T-helper 2 cell treated with Interferon-gamma antibody and Interleukin-4, amounts not matched to agents 5 μg/mL and 100 μg/mL, for 36 hours (primary cell): ENCODE data around the gene IFT81.

Source experiments
- DNase-seq: peaks from one replicate; pipeline ENCODE4 v3.0.0; 2021; ENCODE audit warnings: low spot score
- H3K27ac Mint-ChIP-seq: one replicate; pipeline ENCODE4 v1.8.0; 2021; ENCODE audit warnings: mild to moderate bottlenecking, mixed read lengths
- H3K27me3 Mint-ChIP-seq: one replicate; pipeline ENCODE4 v1.8.0; 2021; ENCODE audit warnings: low read depth, mixed read lengths
- H3K36me3 Mint-ChIP-seq: one replicate; pipeline ENCODE4 v1.8.0; 2021; ENCODE audit warnings: low read depth, mixed read lengths
- H3K4me1 Mint-ChIP-seq: one replicate; pipeline ENCODE4 v1.8.0; 2021; ENCODE audit warnings: low read depth, mixed read lengths
- H3K4me3 Mint-ChIP-seq: one replicate; pipeline ENCODE4 v1.8.0; 2022; ENCODE audit warnings: mild to moderate bottlenecking, moderate library complexity, mixed read lengths
- H3K9me3 Mint-ChIP-seq: one replicate; pipeline ENCODE4 v1.8.0; 2021; ENCODE audit warnings: mixed read lengths

IFT81 gene

GRCh38 chr12:110157539-110157938 lies 33.4 kb downstream of the IFT81 start:
- no peak for DNase-seq
- Mint-ChIP-seq H3K27ac (no peak overlapping the region), H3K4me3 (no peak overlapping the region), H3K4me1 (peaks cover 7% of the 10 kb centered on the region), H3K9me3 (peaks cover 11% of the 10 kb centered on the region), H3K36me3 (peaks cover 10% of the 10 kb centered on the region), H3K27me3 (no peaks in the 10 kb centered on the region)

GRCh38 chr12:110159671-110160245 lies 35.6 kb downstream of the IFT81 start:
- no peak for DNase-seq
- no peak overlapping the region for H3K27ac Mint-ChIP-seq
- H3K36me3 Mint-ChIP-seq: peaks cover 10% of the 10 kb centered on the region
- H3K4me1 Mint-ChIP-seq: peaks cover 7% of the 10 kb centered on the region
- peaks cover 11% of the 10 kb centered on the region for H3K9me3 Mint-ChIP-seq
- H3K27me3 Mint-ChIP-seq: no peaks in the 10 kb centered on the region
- H3K4me3 Mint-ChIP-seq: no peak overlapping the region

GRCh38 chr12:110165540-110166159 lies 41.5 kb downstream of the IFT81 start:
- no peaks in the 10 kb centered on the region for H3K36me3 Mint-ChIP-seq
- H3K27ac Mint-ChIP-seq: no peak overlapping the region
- no peaks in the 10 kb centered on the region for H3K9me3 Mint-ChIP-seq
- H3K27me3 Mint-ChIP-seq: no peaks in the 10 kb centered on the region
- no peak for DNase-seq
- no peak overlapping the region for H3K4me3 Mint-ChIP-seq
- peaks cover 1% of the 10 kb centered on the region for H3K4me1 Mint-ChIP-seq

- Mint-ChIP-seq H3K27ac (no peak overlapping the region), H3K4me1 (peaks cover 1% of the 10 kb centered on the region), H3K9me3 (no peaks in the 10 kb centered on the region), H3K36me3 (no peaks in the 10 kb centered on the region), H3K4me3 (no peak overlapping the region), H3K27me3 (no peaks in the 10 kb centered on the region)
- no peak for DNase-seq
These were observed 44.7 kb downstream of the IFT81 start for GRCh38 chr12:110168732-110169455.

- Mint-ChIP-seq H3K9me3 (no peaks in the 10 kb centered on the region), H3K36me3 (no peaks in the 10 kb centered on the region), H3K27me3 (no peaks in the 10 kb centered on the region), H3K27ac (no peak overlapping the region), H3K4me3 (no peak overlapping the region), H3K4me1 (no peaks in the 10 kb centered on the region)
- DNase-seq: no peak
These were observed 46.5 kb downstream of the IFT81 start for GRCh38 chr12:110170535-110171185.

- Mint-ChIP-seq H3K27me3 (peaks cover 4% of the 10 kb centered on the region), H3K9me3 (no peaks in the 10 kb centered on the region), H3K27ac (no peak overlapping the region), H3K4me1 (no peaks in the 10 kb centered on the region), H3K36me3 (no peaks in the 10 kb centered on the region), H3K4me3 (no peak overlapping the region)
- DNase-seq: no peak
These were observed 47.0 kb downstream of the IFT81 start for GRCh38 chr12:110171186-110171538.

- no peak for DNase-seq
- H3K9me3 Mint-ChIP-seq: no peaks in the 10 kb centered on the region
- no peaks in the 10 kb centered on the region for H3K36me3 Mint-ChIP-seq
- H3K27me3 Mint-ChIP-seq: peaks cover 5% of the 10 kb centered on the region
- no peak overlapping the region for H3K27ac Mint-ChIP-seq
- H3K4me1 Mint-ChIP-seq: no peaks in the 10 kb centered on the region
- H3K4me3 Mint-ChIP-seq: no peak overlapping the region
These were observed 47.5 kb downstream of the IFT81 start for GRCh38 chr12:110171636-110172035.

- peaks cover 5% of the 10 kb centered on the region for H3K27me3 Mint-ChIP-seq
- H3K4me1 Mint-ChIP-seq: no peaks in the 10 kb centered on the region
- no peaks in the 10 kb centered on the region for H3K9me3 Mint-ChIP-seq
- DNase-seq: no peak
- H3K4me3 Mint-ChIP-seq: no peak overlapping the region
- H3K27ac Mint-ChIP-seq: no peak overlapping the region
- no peaks in the 10 kb centered on the region for H3K36me3 Mint-ChIP-seq
These were observed 50.3 kb downstream of the IFT81 start for GRCh38 chr12:110174373-110174996.

- H3K9me3 Mint-ChIP-seq: no peaks in the 10 kb centered on the region
- DNase-seq: no peak
- H3K27me3 Mint-ChIP-seq: peaks cover 5% of the 10 kb centered on the region
- no peak overlapping the region for H3K4me3 Mint-ChIP-seq
- H3K4me1 Mint-ChIP-seq: no peaks in the 10 kb centered on the region
- H3K27ac Mint-ChIP-seq: no peak overlapping the region
- no peaks in the 10 kb centered on the region for H3K36me3 Mint-ChIP-seq
These were observed 51.0 kb downstream of the IFT81 start for GRCh38 chr12:110175201-110175600.

- Mint-ChIP-seq H3K27ac (no peak overlapping the region), H3K27me3 (peaks cover 5% of the 10 kb centered on the region), H3K4me3 (no peak overlapping the region), H3K9me3 (no peaks in the 10 kb centered on the region), H3K36me3 (no peaks in the 10 kb centered on the region), H3K4me1 (no peaks in the 10 kb centered on the region)
- DNase-seq: no peak
These were observed 52.6 kb downstream of the IFT81 start for GRCh38 chr12:110176745-110177144.

GRCh38 chr12:110179291-110179690 lies 55.1 kb downstream of the IFT81 start:
- H3K4me1 Mint-ChIP-seq: no peaks in the 10 kb centered on the region
- H3K4me3 Mint-ChIP-seq: no peak overlapping the region
- DNase-seq: no peak
- no peak overlapping the region for H3K27ac Mint-ChIP-seq
- peaks cover 5% of the 10 kb centered on the region for H3K27me3 Mint-ChIP-seq
- H3K9me3 Mint-ChIP-seq: no peaks in the 10 kb centered on the region
- H3K36me3 Mint-ChIP-seq: no peaks in the 10 kb centered on the region

GRCh38 chr12:110180591-110181005 lies 56.4 kb downstream of the IFT81 start:
- Mint-ChIP-seq H3K9me3 (no peaks in the 10 kb centered on the region), H3K36me3 (no peaks in the 10 kb centered on the region), H3K27ac (no peak overlapping the region), H3K27me3 (peaks cover 5% of the 10 kb centered on the region), H3K4me3 (no peak overlapping the region), H3K4me1 (no peaks in the 10 kb centered on the region)
- DNase-seq: no peak

GRCh38 chr12:110182281-110182680 lies 58.1 kb downstream of the IFT81 start:
- no peak for DNase-seq
- peaks cover 14% of the 10 kb centered on the region for H3K9me3 Mint-ChIP-seq
- H3K4me3 Mint-ChIP-seq: no peak overlapping the region
- no peak overlapping the region for H3K27ac Mint-ChIP-seq
- H3K27me3 Mint-ChIP-seq: no peaks in the 10 kb centered on the region
- H3K36me3 Mint-ChIP-seq: peaks cover 8% of the 10 kb centered on the region
- no peaks in the 10 kb centered on the region for H3K4me1 Mint-ChIP-seq

GRCh38 chr12:110183386-110183785 lies 59.2 kb downstream of the IFT81 start:
- no peak overlapping the region for H3K4me3 Mint-ChIP-seq
- no peak for DNase-seq
- no peaks in the 10 kb centered on the region for H3K4me1 Mint-ChIP-seq
- no peak overlapping the region for H3K27ac Mint-ChIP-seq
- H3K36me3 Mint-ChIP-seq: peaks cover 8% of the 10 kb centered on the region
- peaks cover under 1% of the 10 kb centered on the region for H3K27me3 Mint-ChIP-seq
- H3K9me3 Mint-ChIP-seq: peaks cover 14% of the 10 kb centered on the region
